Subcutaneous abdominal adipose tissue (tissue), 5 donors: ENCODE results near the gene INPP5E.

Experiments
- H3K27ac ChIP-seq: one replicate; pipeline ENCODE4 v1.7.0; 2013; ENCODE audit warnings: low read depth, mild to moderate bottlenecking, inconsistent platforms, low read length, moderate library complexity
- H3K27me3 ChIP-seq, 5 donors: one replicate each; pipeline ENCODE4 v1.7.0; 2013; ENCODE audit warnings: low read length in 5 of 5, inconsistent platforms in 1 of 5; ENCODE audit not compliant: control insufficient read depth in 5 of 5, insufficient read depth in 4 of 5
- H3K36me3 ChIP-seq, 5 donors: one replicate each; pipeline ENCODE4 v1.7.0; 2013; ENCODE audit warnings: low read length in 5 of 5; ENCODE audit not compliant: control insufficient read depth in 5 of 5, insufficient read depth in 5 of 5
- H3K4me1 ChIP-seq, 5 donors: one replicate each; pipeline ENCODE4 v1.7.0; 2013; ENCODE audit warnings: low read length in 5 of 5, mild to moderate bottlenecking in 3 of 5, moderate library complexity in 1 of 5; ENCODE audit not compliant: control insufficient read depth in 5 of 5, insufficient read depth in 5 of 5
- H3K4me3 ChIP-seq, 5 donors: one replicate each; pipeline ENCODE4 v1.7.0; 2013; ENCODE audit warnings: low read length in 5 of 5, low read depth in 1 of 5
- H3K9ac ChIP-seq, 5 donors: one replicate each; pipeline ENCODE4 v1.7.0; 2013; ENCODE audit warnings: low read length in 5 of 5, mild to moderate bottlenecking in 4 of 5, moderate library complexity in 3 of 5
- H3K9me3 ChIP-seq, 5 donors: one replicate each; pipeline ENCODE4 v1.7.0; 2013; ENCODE audit warnings: low read length in 5 of 5; ENCODE audit not compliant: control insufficient read depth in 5 of 5
- donor health status: healthy.
- donor health status: healthy.
- donor health status: healthy.
- donor health status: healthy.
- donor health status: healthy.

INPP5E gene

DNA sequence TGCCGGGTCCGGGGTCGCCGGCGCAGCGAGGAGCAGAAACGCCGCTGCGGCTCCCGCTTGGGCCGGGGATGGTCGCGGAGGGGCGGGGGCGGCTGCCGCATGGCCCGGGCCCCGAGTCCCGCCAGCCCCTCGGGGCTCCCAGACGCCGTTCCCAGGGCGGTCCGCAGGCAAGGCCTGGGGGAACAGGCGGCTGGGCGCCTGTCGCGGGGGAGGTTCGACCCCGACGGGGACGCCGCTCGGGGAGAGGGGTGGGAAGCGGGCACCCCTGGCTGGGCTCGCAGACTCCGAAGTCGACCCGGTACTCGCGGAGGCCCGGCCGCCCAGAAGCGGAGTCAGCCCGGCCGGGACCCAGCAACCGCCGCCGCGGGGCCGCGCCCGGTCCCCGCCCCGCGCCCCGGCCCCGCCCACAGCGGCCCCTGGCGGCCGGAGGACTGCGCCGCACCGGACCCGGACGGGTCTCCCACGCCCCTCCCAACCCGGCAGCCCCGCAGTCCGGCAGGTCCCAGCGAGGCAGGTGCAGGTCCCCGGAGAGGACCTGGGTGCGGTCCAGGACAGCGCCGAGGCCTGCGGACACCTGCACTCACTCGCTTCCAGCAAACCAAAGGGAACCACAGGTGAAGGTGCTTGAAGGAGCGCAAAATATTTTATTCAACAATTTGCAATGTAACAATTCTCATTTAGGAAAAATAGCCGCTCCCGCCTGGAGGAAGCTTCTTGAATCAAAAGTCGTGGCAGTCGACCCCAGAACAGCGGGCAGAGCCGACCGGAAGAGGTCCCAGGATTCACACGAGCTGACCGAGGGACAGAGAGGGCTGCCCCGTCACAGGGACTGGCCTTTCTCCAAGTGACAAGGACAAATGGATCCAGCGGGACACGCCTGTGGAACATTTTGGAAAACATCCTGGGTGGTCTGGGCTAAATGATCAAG, at the start of gene INPP5E:
INPP5E (minus strand) TSS at position 365 of the 928 bp plus-strand sequence. CDS start 426 bp downstream, outside the sequence.
- peaks cover 0 to 50% (median 41%) of the 10 kb centered on the region in 5 donors for H3K36me3 ChIP-seq
- no peak within 1 kb of the TSS for H3K27ac ChIP-seq
- H3K4me1 ChIP-seq, result peaks cover 9 to 66% (median 51%) of the 10 kb centered on the region in 5 donors
- H3K4me3 ChIP-seq, result peak within 1 kb of the TSS in 4 of 5 donors; percentile 66 to 82 (median 76)
- peak within 1 kb of the TSS in 4 of 5 donors; percentile 73 to 83 (median 80) for H3K9ac ChIP-seq
- H3K27me3 ChIP-seq, result no peaks in the 10 kb centered on the region
- no peaks in the 10 kb centered on the region for H3K9me3 ChIP-seq

- no peaks in the 10 kb centered on the region for H3K27me3 ChIP-seq
- H3K9me3 ChIP-seq, result no peaks in the 10 kb centered on the region
- no peak overlapping the region for H3K4me3 ChIP-seq
- H3K36me3 ChIP-seq, result no peaks in the 10 kb centered on the region
- no peak overlapping the region for H3K27ac ChIP-seq
- peak overlapping the region in 1 of 5 donors; percentile 25 for H3K9ac ChIP-seq
- H3K4me1 ChIP-seq, result peaks cover 0 to 35% (median 32%) of the 10 kb centered on the region in 5 donors
Measured at GRCh38 chr9:136488247-136489214, 48.9 kb upstream of the INPP5E start.

DNA sequence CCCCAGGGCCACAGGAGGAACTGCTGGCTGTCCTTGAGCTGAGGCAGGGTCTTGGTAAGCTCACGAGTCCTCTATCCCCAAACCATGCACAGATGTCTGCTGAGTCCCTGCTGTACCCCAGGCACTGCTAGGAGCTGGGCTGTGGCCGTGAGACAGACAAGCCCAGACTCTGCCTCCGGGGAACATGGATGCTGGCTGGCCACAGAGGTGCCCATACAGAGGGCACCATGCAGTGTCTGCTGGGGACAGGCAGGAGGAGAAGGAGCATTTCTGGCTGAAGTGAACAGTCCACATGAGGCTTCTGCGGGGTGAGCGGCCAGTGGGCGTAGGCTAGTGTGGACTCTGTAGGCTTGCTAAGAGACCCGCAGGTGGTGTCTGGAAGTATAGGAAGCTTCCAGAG, 48.0 kb upstream of the INPP5E start:
- H3K9me3 ChIP-seq, result no peaks in the 10 kb centered on the region
- H3K36me3 ChIP-seq, result no peaks in the 10 kb centered on the region
- no peak overlapping the region for H3K9ac ChIP-seq
- no peak overlapping the region for H3K27ac ChIP-seq
- H3K27me3 ChIP-seq, result no peaks in the 10 kb centered on the region
- H3K4me1 ChIP-seq, result peaks cover 0 to 27% (median 25%) of the 10 kb centered on the region in 5 donors
- H3K4me3 ChIP-seq, result no peak overlapping the region

DNA sequence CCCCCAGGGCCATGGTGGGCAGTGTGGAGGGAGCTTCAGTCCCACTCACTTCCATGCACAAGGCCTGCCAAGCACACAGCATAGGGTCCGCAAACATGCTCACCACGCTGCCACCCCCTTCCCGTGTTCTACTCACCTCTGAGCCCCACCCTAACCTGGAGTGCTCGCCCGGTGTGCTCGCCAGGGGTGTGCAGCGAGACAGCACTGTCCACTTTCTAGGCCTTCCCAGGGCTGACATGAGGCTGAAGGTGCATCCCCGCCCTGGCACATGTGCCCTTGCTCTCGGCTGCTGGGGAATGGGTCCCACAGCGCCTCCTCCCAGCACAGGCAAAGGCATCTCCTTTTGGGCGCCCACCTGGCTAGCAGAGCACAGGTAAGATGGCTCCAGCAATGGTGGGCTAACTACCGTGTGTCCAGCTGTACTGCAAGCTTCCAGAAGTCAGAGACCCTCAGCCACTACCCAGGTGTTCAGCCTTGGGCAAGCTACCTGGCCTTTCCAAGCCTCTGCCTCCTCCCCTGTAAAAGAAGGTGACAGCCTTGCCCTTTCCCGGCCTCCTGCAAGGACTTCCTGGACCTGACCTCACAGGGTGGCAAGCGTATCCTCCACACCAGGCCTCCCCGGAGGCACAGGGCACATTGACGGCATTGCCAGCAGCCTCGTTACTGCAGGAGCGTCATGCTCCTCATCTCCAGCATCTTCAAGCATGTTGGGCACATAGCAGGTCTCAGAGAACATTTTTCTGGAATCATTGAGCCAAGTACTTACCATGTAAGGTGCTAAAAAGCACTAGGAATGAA, 47.4 kb upstream of the INPP5E start:
- H3K4me1 ChIP-seq, result peaks cover under 1 to 30% (median 27%) of the 10 kb centered on the region in 5 donors
- H3K27me3 ChIP-seq, result no peaks in the 10 kb centered on the region

GRCh38 chr9:136486131-136486530, 46.5 kb upstream of the INPP5E start:
- no peaks in the 10 kb centered on the region for H3K27me3 ChIP-seq
- H3K4me1 ChIP-seq, result peaks cover 6 to 38% (median 35%) of the 10 kb centered on the region in 5 donors
- no peak overlapping the region for H3K9ac ChIP-seq
- H3K36me3 ChIP-seq, result no peaks in the 10 kb centered on the region
- no peak overlapping the region for H3K27ac ChIP-seq
- no peaks in the 10 kb centered on the region for H3K9me3 ChIP-seq
- H3K4me3 ChIP-seq, result no peak overlapping the region

More for the DNA sequence above, 47.4 kb upstream of the INPP5E start:
- Histone ChIP-seq H3K4me3 (no peak overlapping the region), H3K9me3 (no peaks in the 10 kb centered on the region), H3K9ac (no peak overlapping the region), H3K36me3 (no peaks in the 10 kb centered on the region), H3K27ac (no peak overlapping the region)

DNA sequence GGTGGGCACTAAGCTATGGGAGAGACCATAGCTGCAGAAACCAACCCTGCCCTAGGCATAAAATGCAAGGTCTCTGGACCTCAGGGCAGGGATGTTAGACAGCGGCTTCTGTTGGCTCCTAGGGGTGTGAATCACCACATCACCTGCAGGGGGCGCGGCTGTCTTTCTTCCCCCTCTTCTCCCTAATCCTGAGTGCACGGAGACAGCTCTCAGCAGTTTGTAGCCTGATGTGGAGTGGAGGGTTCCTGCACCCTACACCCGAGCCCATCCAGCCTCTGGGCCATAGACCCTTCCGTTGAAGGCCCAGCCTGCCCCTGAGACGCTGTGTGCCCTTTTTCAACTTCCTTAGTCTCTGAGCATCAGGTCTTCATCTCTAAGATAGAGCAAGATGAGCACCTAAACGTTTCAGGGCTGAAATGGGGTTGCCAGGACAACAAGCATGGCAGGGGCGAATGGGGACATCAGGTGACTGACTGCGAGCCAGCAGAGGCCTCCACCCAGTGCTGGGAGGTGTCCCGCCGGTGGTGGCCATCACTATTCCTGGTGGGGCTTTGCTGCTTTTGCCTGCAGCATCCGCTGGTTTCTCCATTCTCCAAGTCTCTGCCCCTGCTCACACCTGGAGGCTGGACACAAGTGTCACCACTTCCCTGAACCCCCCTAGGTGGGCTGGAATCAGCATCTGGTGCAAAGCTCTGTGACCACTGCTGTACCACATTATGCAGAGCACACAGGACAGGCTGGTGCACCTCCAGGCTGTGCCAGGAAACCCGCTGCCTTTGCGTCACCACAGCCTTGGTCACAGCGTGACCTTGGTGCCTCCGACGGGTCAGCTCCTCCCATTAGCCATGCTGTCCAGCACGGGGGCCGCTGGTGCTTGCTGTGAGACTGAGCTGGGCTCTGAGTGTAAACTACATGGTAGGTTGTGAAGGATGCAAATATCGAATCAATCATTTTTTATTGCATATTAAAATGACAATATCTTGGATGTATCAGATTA, 45.7 kb upstream of the INPP5E start:
- Histone ChIP-seq H3K27ac (no peak overlapping the region), H3K4me3 (no peak overlapping the region), H3K27me3 (no peaks in the 10 kb centered on the region), H3K9ac (no peak overlapping the region), H3K9me3 (no peaks in the 10 kb centered on the region), H3K4me1 (peaks cover 6 to 38% (median 35%) of the 10 kb centered on the region in 5 donors), H3K36me3 (no peaks in the 10 kb centered on the region)

DNA sequence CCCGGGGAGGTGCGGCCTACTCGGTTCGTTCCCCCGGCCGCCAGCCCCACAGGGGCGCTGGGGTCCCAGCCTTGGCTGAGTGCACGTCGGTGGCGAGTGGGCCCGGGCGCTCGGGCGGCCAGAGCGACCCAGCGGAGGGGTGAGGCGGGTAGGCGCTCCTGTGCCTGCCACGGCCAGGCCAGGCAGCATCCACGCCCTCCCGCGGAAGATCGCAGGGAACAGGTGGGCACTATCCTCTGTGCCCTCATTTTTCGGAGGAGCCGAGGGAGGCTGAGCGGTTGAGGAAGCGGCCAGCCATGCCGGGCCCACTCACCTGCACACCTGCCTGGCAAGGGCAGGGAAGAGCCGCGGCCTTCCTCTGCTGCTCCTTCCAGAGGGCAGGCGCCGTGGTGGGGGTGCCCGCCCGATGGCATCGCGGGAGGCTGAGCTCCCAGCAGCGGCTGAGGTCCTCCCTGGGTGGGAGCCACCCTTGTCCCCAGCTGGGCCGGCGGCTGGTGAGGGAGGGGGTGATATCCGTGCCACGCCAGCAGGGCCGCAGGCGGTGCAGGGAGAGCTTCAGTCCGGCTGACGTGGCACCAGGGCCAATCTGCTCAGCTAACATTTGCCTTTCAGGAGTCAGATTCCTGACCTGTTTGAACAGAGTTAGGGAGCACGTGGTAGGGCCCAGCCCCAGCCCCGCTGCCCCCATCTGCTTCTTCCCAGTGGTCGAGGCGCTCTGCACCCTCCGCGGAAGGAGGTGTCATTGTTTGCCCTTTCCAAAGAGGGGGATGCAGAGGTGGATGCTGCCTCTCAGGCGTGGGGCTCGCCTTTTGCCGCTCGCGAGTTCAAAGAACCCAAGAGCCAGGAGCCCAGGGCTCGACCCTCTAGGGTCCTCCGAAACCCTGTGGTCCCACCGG, 44.8 kb upstream of the INPP5E start:
- Histone ChIP-seq H3K27ac (peak overlapping the region; percentile 94), H3K9ac (peak overlapping the region in 3 of 5 donors; percentile 48 to 72 (median 55)), H3K9me3 (no peaks in the 10 kb centered on the region), H3K4me1 (peaks cover 6 to 40% (median 35%) of the 10 kb centered on the region in 5 donors), H3K27me3 (no peaks in the 10 kb centered on the region), H3K36me3 (peaks cover 0 to 6% (median 2%) of the 10 kb centered on the region in 5 donors), H3K4me3 (peak overlapping the region in 4 of 5 donors; percentile 44 to 74 (median 58))

- H3K27me3 ChIP-seq, result no peaks in the 10 kb centered on the region
- peaks cover 6 to 39% (median 34%) of the 10 kb centered on the region in 5 donors for H3K4me1 ChIP-seq
- peak overlapping the region; percentile 94 for H3K27ac ChIP-seq
- no peaks in the 10 kb centered on the region for H3K9me3 ChIP-seq
- peak overlapping the region in 4 of 5 donors; percentile 70 to 84 (median 77) for H3K9ac ChIP-seq
- H3K4me3 ChIP-seq, result peak overlapping the region in 4 of 5 donors; percentile 55 to 74 (median 66)
- peaks cover 0 to 6% (median 2%) of the 10 kb centered on the region in 5 donors for H3K36me3 ChIP-seq
Measured at GRCh38 chr9:136483589-136484152, 44.0 kb upstream of the INPP5E start.
